Stromal cell of bone marrow (primary cell): ENCODE measurements around the gene AFDN.
"Not testable (repeated sequence)": the region's sequence is repeated elsewhere in the genome, so short reads cannot be mapped to it uniquely, and the experiment has no call there.

Experiments
- DNase-seq: peaks from one replicate; pipeline ENCODE4 v3.0.0-alpha.2; 2012; ENCODE audit warnings: low read depth

The AFDN gene

GRCh38 chr6:167953551-167953950 lies 126.8 kb downstream of the AFDN start:
- no peak for DNase-seq

- DNase-seq: no peak
Observed at GRCh38 chr6:167954151-167954550, 127.4 kb downstream of the AFDN start.

- DNase-seq: no peak
Observed at GRCh38 chr6:167956491-167956890, 129.8 kb downstream of the AFDN start.

GRCh38 chr6:167956983-167957492 lies 130.3 kb downstream of the AFDN start:
- DNase-seq: no peak

- DNase-seq: no peak
Observed at GRCh38 chr6:167957626-167958025, 130.9 kb downstream of the AFDN start.

- DNase-seq: no peak
Observed at GRCh38 chr6:167960579-167960978, 133.9 kb downstream of the AFDN start.

GRCh38 chr6:167962711-167963110 lies 136.0 kb downstream of the AFDN start:
- no peak for DNase-seq

- DNase-seq: no peak
Observed at GRCh38 chr6:167963589-167964057, 136.9 kb downstream of the AFDN start.

GRCh38 chr6:167965592-167966539 lies 139.2 kb downstream of the AFDN start:
- no peak for DNase-seq

GRCh38 chr6:167966540-167966905 lies 139.8 kb downstream of the AFDN start:
- no peak for DNase-seq

- DNase-seq: no peak
Observed at GRCh38 chr6:167968091-167968490, 141.4 kb downstream of the AFDN start.

- DNase-seq: no peak
Observed at GRCh38 chr6:167970230-167970629, 143.5 kb downstream of the AFDN start.

GRCh38 chr6:167972193-167972592 lies 145.5 kb downstream of the AFDN start:
- no peak for DNase-seq

- no peak for DNase-seq
Observed at GRCh38 chr6:167973148-167973885, 146.6 kb downstream of the AFDN start.

GRCh38 chr6:167974640-167975344 lies 148.1 kb downstream of the AFDN start:
- DNase-seq: no peak

GRCh38 chr6:167975458-167975857 lies 148.7 kb downstream of the AFDN start:
- no peak for DNase-seq

- DNase-seq: not testable (repeated sequence)
Observed at GRCh38 chr6:167976116-167976657, 149.5 kb downstream of the AFDN start.

GRCh38 chr6:167976708-167977107 lies 150.0 kb downstream of the AFDN start:
- no peak for DNase-seq

GRCh38 chr6:167977717-167978467 lies 151.2 kb downstream of the AFDN start:
- DNase-seq: no peak

- DNase-seq: no peak
Observed at GRCh38 chr6:167978607-167979006, 151.9 kb downstream of the AFDN start.
